Activated CD4-positive, alpha-beta T cell treated with anti-CD3 and anti-CD28 coated beads for 36 hours (primary cell): ENCODE measurements around the gene PRKRA. TPM values are rescaled to one million over a fixed set of nuclear protein-coding genes. Genes with fewer than 3 reads are reported as not detected.

Experiments
- ATAC-seq: fragments of 200-7000 bp; cut with Tn5 transposase; one replicate; pipeline ENCODE4 v1.10.0; 2021; ENCODE audit warnings: mild to moderate bottlenecking, moderate library complexity
- CTCF ChIA-PET: fragments of 350-600 bp; sonication (Branson Sonifier 250); formaldehyde crosslinking; loops from one replicate; lab custom pipeline; 2021; ENCODE audit warnings: antibody characterized with exemption; lab: Charles Lee
- POLR2A ChIA-PET: fragments of 350-600 bp; sonication (Branson Sonifier 250); formaldehyde crosslinking; loops from one replicate; lab custom pipeline; 2021; ENCODE audit warnings: antibody characterized with exemption, inconsistent platforms; lab: Charles Lee
- DNase-seq: peaks from one replicate; pipeline ENCODE4 v3.0.0-alpha.2; 2020
- H3K27ac Mint-ChIP-seq: one replicate; pipeline ENCODE4 v1.8.0; 2021; ENCODE audit warnings: mixed read lengths
- H3K27me3 Mint-ChIP-seq: one replicate; pipeline ENCODE4 v1.8.0; 2021; ENCODE audit warnings: mixed read lengths
- H3K36me3 Mint-ChIP-seq: one replicate; pipeline ENCODE4 v1.8.0; 2021; ENCODE audit warnings: low read depth, mixed read lengths
- H3K4me1 Mint-ChIP-seq: one replicate; pipeline ENCODE4 v1.8.0; 2021; ENCODE audit warnings: mixed read lengths
- H3K4me3 Mint-ChIP-seq: one replicate; pipeline ENCODE4 v1.8.0; 2021; ENCODE audit warnings: mild to moderate bottlenecking, moderate library complexity, mixed read lengths
- H3K9me3 Mint-ChIP-seq: one replicate; pipeline ENCODE4 v1.8.0; 2021; ENCODE audit warnings: low read depth, mixed read lengths
- intact Hi-C, 2 experiments: fragments of 100-400 bp; cut with DNase I in 1 of 2; cut with micrococcal nuclease in 1 of 2; formaldehyde crosslinking; loops; one replicate each; pipeline versions ENCODE4 v1.14.2 to v1.15.1; 2022 to 2024; cut with DNase I, micrococcal nuclease
- total RNA-seq, 2 experiments: library from RNA; stranded (reverse); gene quantifications; one replicate each; pipeline ENCODE4 v1.2.3, GENCODE V29; 2021

The PRKRA gene
- total RNA-seq, 2 experiments from 2014 or later, result 63.5 to 65.1 TPM

DNA sequence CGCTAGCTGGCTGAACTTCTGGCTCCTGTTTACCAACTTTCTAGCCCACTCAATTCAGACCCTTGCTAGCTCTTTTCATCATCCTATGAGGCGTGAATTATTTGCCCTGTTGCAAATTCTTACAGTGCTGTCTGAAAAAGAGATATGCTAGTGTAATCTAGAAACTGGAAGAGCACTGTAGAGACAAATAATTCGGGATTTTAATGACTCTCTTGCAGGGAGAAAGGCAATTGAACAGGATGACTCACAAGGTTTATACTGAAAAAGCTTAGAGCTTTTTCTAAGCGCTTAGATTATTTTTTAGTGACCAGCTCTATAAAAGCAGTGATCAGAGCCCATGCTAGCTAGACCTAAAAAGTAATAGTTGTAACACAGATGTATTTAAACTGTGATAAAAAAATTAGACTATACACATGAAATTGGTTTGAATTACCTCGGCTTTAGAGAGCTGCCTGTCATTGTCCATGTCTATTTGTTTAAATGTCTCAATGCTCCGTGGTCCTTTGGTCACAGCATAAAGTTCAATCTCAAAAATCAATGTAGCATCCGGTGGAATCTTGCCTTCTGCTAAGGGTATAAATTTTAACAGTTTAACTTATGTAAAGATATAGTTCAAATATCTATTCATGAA is 18.4 kb upstream of the PRKRA start:
- no peak for ATAC-seq
- no peaks in the 10 kb centered on the region for H3K27me3 Mint-ChIP-seq
- no peak for DNase-seq
- intact Hi-C loops, result no loop called here
- no peaks in the 10 kb centered on the region for H3K4me1 Mint-ChIP-seq
- no peak overlapping the region for H3K4me3 Mint-ChIP-seq
- CTCF ChIA-PET, result no interaction called here
- POLR2A ChIA-PET, result no interaction called here
- H3K9me3 Mint-ChIP-seq, result no peaks in the 10 kb centered on the region
- H3K36me3 Mint-ChIP-seq, result peaks cover 1% of the 10 kb centered on the region
- H3K27ac Mint-ChIP-seq, result no peak overlapping the region

DNA sequence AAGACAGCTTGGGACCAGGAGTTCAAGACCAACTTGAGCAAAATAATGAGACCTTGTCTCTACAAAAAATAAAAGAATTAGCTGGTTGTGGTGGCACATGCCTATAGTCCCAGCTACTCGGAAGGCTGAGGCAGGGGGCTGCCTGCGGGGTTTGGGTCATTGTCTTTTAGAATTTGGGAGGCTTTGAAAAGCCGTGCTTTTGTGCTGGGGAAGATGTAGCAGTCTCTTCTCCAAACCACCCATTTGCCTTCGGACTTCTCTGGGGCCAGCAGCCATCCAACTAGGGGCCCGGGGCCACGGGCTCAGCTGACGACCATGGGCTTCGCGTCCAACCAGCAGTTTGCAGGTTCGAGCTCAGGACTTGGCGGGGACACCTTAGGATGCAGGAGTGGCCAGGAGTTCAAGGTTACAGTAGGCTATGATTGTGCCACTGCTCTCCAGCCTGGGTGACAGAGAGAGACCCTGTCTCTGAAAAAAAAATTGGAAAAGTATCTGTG is 6.5 kb upstream of the PRKRA start:
- POLR2A ChIA-PET, result interaction anchor here (0.6 to 0.7 kb wide), 2 partner anchors 24 to 70 kb away, joined by 5 to 7 read pairs; no protein-coding TSS in a partner anchor
- Mint-ChIP-seq H3K27me3 (no peaks in the 10 kb centered on the region), H3K9me3 (no peaks in the 10 kb centered on the region), H3K36me3 (no peaks in the 10 kb centered on the region), H3K4me3 (no peak overlapping the region), H3K27ac (no peak overlapping the region), H3K4me1 (peaks cover under 1% of the 10 kb centered on the region)
- intact Hi-C loops, result no loop called here
- ATAC-seq (no peak), DNase-seq (no peak)
- CTCF ChIA-PET, result interaction anchor here (0.8 to 1.5 kb wide), 2 partner anchors 18 to 59 kb away, joined by 3 to 4 read pairs; no protein-coding TSS in a partner anchor

- intact Hi-C loops, result no loop called here
- ATAC-seq (no peak), DNase-seq (no peak)
- ChIA-PET POLR2A (no interaction called here), CTCF (no interaction called here)
- Mint-ChIP-seq H3K9me3 (no peaks in the 10 kb centered on the region), H3K36me3 (no peaks in the 10 kb centered on the region), H3K27ac (no peak overlapping the region), H3K4me3 (no peak overlapping the region), H3K27me3 (no peaks in the 10 kb centered on the region), H3K4me1 (peaks cover 5% of the 10 kb centered on the region)
Observed at GRCh38 chr2:178455947-178456346, 5.0 kb upstream of the PRKRA start.

DNA sequence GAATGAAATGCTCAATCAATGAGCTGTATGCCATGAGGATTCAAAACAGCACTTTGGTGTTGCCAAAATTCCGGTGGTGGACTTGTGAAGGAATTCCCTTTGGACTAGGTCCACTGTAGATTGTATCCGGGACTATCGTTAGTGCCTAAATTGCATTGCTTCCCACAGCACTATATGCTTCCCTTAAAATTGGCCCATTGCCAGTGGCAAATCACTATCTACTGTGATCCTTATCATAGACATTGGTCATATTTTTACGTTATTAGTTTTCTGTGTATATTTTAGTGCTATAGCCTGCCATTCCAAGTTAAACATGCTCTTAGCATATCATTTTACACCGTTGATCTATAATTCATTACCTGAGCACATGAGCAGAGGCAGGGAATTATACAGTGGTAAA is 1.9 kb upstream of the PRKRA start:
- ATAC-seq, result no peak
- POLR2A ChIA-PET, result no interaction called here
- intact Hi-C loops, result no loop called here
- Mint-ChIP-seq H3K27ac (no peak overlapping the region), H3K9me3 (no peaks in the 10 kb centered on the region), H3K27me3 (no peaks in the 10 kb centered on the region), H3K4me3 (no peak overlapping the region), H3K36me3 (peaks cover 16% of the 10 kb centered on the region), H3K4me1 (peaks cover 26% of the 10 kb centered on the region)
- CTCF ChIA-PET, result no interaction called here
- no peak for DNase-seq

GRCh38 chr2:178452334-178452733 is 1.4 kb upstream of the PRKRA start:
- Mint-ChIP-seq H3K27ac (peak overlapping the region; percentile 60), H3K9me3 (no peaks in the 10 kb centered on the region), H3K4me3 (no peak overlapping the region), H3K36me3 (peaks cover 18% of the 10 kb centered on the region), H3K4me1 (peaks cover 27% of the 10 kb centered on the region), H3K27me3 (no peaks in the 10 kb centered on the region)
- POLR2A ChIA-PET, result no interaction called here
- ATAC-seq (no peak), DNase-seq (no peak)
- CTCF ChIA-PET, result no interaction called here
- intact Hi-C loops, result no loop called here

DNA sequence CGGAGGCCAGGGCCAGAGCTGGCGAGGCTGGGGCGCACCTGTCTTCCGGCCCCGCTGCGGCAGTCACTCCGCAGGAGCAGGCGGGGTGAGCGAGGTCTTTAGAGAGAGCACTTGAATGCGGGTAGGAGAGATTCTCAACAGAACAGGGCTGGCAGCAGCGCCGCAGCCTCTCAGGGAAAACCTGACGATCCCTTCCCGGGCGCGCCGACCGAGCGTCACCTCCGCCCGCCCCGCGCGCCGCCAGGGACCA is 526 bp downstream of the PRKRA start:
- intact Hi-C loops, result loop anchor here (1.0 to 2.0 kb wide), 7 partner anchors 36 to 1238 kb away; partner anchors contain the start of genes HNRNPA3 (in 1 of the 2) and OSBPL6 (in 1 of the 2)
- Mint-ChIP-seq H3K9me3 (no peaks in the 10 kb centered on the region), H3K27me3 (no peaks in the 10 kb centered on the region), H3K4me3 (peak overlapping the region; percentile 88), H3K27ac (peak overlapping the region; percentile 90), H3K4me1 (peaks cover 27% of the 10 kb centered on the region), H3K36me3 (peaks cover 30% of the 10 kb centered on the region)
- DNase-seq, result peak; percentile 90
- CTCF ChIA-PET, result interaction anchor here (1.0 to 1.5 kb wide), 4 partner anchors 31 to 339 kb away, joined by 4 to 7 read pairs (median 4); partner anchors contain the start of gene RBM45
- POLR2A ChIA-PET, result interaction anchor here (0.7 to 1.6 kb wide), 2 partner anchors 37 to 39 kb away, joined by 3 to 4 read pairs; no protein-coding TSS in a partner anchor
- ATAC-seq, result peak; percentile 57

GRCh38 chr2:178449700-178450523 is 1.1 kb downstream of the PRKRA start:
- Mint-ChIP-seq H3K9me3 (no peaks in the 10 kb centered on the region), H3K27me3 (no peaks in the 10 kb centered on the region), H3K36me3 (peaks cover 36% of the 10 kb centered on the region), H3K27ac (peak overlapping the region; percentile 90), H3K4me3 (peak overlapping the region; percentile 88), H3K4me1 (peaks cover 29% of the 10 kb centered on the region)
- ATAC-seq (no peak), DNase-seq (no peak)
- POLR2A ChIA-PET, result interaction anchor here (1.1 to 1.6 kb wide), 2 partner anchors 36 to 81 kb away, joined by 3 to 4 read pairs; no protein-coding TSS in a partner anchor
- CTCF ChIA-PET, result interaction anchor here (0.8 to 1.5 kb wide), 6 partner anchors 30 to 338 kb away, joined by 3 to 7 read pairs (median 4); partner anchors contain the start of gene RBM45
- intact Hi-C loops, result loop anchor here (1.0 to 2.0 kb wide), 7 partner anchors 36 to 1237 kb away; partner anchors contain the start of genes HNRNPA3 (in 1 of the 2) and OSBPL6 (in 1 of the 2)

DNA sequence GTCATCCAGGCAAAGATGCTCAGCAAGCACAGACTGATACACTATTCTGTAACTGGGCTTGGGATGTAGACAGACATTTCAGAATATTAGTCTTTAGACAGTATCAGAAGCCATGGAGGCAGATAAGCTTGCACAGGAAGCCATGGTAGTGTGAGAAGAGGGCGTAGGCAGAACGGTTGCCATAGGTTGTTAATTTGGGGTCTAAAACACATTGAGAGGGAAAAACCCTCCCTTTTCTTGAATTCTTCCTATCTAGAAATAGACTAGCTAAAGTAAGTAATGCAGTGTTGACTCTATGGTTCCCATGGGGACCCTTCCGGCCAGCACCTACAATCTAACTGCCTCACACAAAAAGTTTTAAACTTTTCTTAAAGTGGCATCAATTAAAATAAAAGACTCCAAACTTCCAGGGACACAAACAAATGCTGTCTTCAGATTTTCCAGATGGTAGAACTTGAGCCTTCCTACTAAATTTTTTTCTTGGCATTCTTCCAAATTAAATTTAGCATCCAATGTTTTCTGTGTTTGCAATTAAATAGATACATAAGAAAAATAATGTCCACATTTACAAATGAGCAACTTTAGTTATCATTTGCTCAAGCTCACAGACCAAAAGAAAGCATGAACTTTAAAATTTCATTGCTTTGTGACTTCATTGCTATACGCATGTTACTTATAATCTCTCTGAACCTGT is 1.9 kb downstream of the PRKRA start:
- H3K4me1 Mint-ChIP-seq, result peaks cover 29% of the 10 kb centered on the region
- ATAC-seq, result no peak
- no peak for DNase-seq
- H3K27me3 Mint-ChIP-seq, result no peaks in the 10 kb centered on the region
- intact Hi-C loops, result no loop called here
- POLR2A ChIA-PET, result interaction anchor here (1.1 kb wide), 1 partner anchor 82 kb away, joined by 3 read pairs; no protein-coding TSS in a partner anchor
- H3K36me3 Mint-ChIP-seq, result peaks cover 40% of the 10 kb centered on the region
- CTCF ChIA-PET, result interaction anchor here (0.8 to 1.5 kb wide), 5 partner anchors 32 to 74 kb away, joined by 3 to 7 read pairs (median 4); no protein-coding TSS in a partner anchor
- H3K9me3 Mint-ChIP-seq, result no peaks in the 10 kb centered on the region
- peak overlapping the region; percentile 88 for H3K4me3 Mint-ChIP-seq
- peak overlapping the region; percentile 90 for H3K27ac Mint-ChIP-seq

GRCh38 chr2:178441426-178441825 is 9.5 kb downstream of the PRKRA start:
- DNase-seq, result no peak
- POLR2A ChIA-PET, result no interaction called here

DNA sequence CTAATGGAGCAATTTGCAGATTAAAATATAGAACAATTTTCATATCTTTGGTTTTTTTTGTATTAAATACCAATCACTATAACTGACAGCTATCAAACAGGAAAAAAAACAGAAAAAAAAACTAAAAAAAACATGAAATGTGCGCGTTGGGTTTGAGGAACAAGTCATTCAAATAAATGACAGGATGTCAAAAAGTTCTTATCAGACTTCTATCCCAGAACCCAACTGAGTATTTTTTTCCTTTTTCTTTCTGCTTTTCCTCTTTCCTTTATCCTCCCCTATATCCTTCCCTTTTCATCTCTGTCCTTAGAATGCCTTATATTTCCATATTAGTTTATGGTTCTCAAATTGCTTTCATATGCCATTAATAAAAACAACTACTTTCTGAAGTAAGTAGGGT is 14.3 kb downstream of the PRKRA start:
- CTCF ChIA-PET, result interaction anchor here (1.5 kb wide), 1 partner anchor 43 kb away, joined by 4 read pairs; no protein-coding TSS in a partner anchor
- Mint-ChIP-seq H3K27ac (no peak overlapping the region), H3K36me3 (peaks cover 46% of the 10 kb centered on the region), H3K4me3 (no peak overlapping the region), H3K9me3 (no peaks in the 10 kb centered on the region), H3K27me3 (no peaks in the 10 kb centered on the region), H3K4me1 (no peaks in the 10 kb centered on the region)
- ATAC-seq (no peak), DNase-seq (no peak)
- POLR2A ChIA-PET, result no interaction called here
- intact Hi-C loops, result no loop called here

More at GRCh38 chr2:178441426-178441825, 9.5 kb downstream of the PRKRA start:
- H3K27me3 Mint-ChIP-seq, result no peaks in the 10 kb centered on the region
- no peak for ATAC-seq
- H3K36me3 Mint-ChIP-seq, result peaks cover 46% of the 10 kb centered on the region
- intact Hi-C loops, result no loop called here
- no peaks in the 10 kb centered on the region for H3K9me3 Mint-ChIP-seq
- H3K27ac Mint-ChIP-seq, result no peak overlapping the region
- H3K4me3 Mint-ChIP-seq, result no peak overlapping the region
- CTCF ChIA-PET, result interaction anchor here (2.2 kb wide), 1 partner anchor 27 kb away, joined by 9 read pairs; no protein-coding TSS in a partner anchor
- peaks cover 2% of the 10 kb centered on the region for H3K4me1 Mint-ChIP-seq

GRCh38 chr2:178429336-178429735 is 21.6 kb downstream of the PRKRA start:
- H3K27ac Mint-ChIP-seq, result no peak overlapping the region
- H3K4me3 Mint-ChIP-seq, result no peak overlapping the region
- H3K36me3 Mint-ChIP-seq, result peaks cover 68% of the 10 kb centered on the region
- no peaks in the 10 kb centered on the region for H3K4me1 Mint-ChIP-seq
- no peaks in the 10 kb centered on the region for H3K27me3 Mint-ChIP-seq
- ATAC-seq, result no peak
- CTCF ChIA-PET, result interaction anchor here (1.4 to 1.8 kb wide), 2 partner anchors 10 to 14 kb away, joined by 8 to 11 read pairs; no protein-coding TSS in a partner anchor
- intact Hi-C loops, result no loop called here
- POLR2A ChIA-PET, result no interaction called here
- H3K9me3 Mint-ChIP-seq, result peaks cover 15% of the 10 kb centered on the region
- no peak for DNase-seq
